NCI-H226 (cell line): ENCODE results near the gene SSPN.

Source experiments
- DNase-seq: peaks from one replicate; pipeline ENCODE4 v3.0.0-alpha.2; 2015

The SSPN gene

DNA sequence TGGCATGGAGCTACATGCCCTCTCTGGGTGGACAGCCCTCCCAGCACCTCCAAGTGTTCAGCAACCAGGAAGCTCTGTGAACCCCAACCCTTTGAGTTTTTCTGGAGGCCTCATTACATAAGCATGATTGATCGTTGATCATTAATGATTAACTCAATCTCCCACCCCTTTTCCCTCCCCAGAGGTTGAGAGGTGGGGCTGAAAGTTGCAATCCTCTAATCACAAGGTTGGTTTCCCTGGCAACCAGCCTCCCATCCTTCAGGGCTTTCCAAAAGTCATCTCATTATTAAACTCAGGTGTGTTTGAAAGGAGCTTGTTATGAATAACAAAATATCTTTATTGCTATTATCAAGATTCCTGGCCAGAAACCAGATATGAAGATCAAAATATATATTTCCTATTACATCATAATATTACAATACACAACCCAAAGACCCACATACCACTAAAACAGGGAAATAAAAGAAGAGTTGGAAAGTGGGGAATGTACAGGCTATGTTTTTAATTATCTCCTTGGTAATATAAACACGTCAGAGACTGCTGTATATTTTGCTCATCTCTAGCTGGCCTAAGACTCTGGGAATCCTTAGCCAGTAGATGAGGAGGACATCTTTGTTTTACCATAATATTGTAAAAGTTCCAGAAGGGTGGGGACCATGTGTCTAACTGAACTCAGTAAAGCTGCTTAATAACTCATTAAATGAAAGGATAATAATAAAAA, 73.6 kb downstream of the SSPN start:
- no peak for DNase-seq

DNA sequence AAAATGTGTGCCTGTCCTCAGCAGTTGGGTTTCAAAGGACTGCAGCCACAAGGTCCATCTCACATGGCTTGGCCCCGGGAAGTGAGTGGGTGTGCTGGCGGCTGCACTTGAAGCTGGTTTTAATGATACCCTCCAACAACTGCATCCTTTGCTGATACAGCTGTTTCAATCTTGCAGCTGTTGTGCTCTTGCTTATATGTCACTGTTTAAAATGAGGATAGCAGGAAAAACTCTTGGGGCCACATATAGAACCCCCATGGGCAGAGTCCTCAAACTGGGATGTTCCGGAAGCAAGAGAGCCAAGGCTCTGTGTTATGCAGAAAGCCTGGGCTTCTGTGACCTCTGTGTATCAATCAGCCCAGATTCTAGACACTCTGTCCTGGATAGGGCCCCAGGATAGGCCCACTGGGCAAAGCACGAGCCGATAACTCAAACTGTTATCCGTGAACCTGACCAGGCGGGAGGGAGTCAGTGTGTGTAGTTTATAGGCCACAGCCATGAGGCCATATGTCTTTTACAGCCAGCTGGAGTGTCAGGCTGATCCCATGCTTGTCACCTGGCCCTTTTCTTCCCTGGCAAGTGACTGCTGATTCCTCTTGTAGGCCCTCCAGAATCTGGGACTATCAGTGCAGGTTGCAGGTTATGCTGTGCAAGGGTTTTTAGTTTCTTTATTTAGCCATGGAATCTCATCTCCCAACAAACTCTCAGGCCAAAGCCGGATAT, 74.3 kb downstream of the SSPN start:
- no peak for DNase-seq

DNA sequence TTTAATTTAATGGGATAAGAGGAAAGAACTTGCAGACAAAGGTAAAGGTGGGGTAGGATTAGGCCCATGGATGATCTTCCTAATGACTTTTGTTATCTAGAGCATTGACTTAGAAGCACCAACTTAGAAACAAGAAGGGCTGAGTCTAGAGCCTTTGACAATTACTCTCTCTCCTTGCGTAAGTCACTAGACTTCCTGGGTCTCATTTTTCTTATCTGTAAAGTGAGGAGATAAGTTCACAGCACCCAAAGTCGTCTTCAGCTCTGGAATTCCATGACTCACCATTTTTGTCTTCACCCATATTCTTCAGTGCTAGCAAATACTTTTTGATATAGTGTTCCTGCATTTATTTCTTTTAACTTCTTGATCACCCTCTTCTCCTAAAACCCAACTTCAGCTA, 75.7 kb downstream of the SSPN start:
- peak; percentile 85 for DNase-seq

DNA sequence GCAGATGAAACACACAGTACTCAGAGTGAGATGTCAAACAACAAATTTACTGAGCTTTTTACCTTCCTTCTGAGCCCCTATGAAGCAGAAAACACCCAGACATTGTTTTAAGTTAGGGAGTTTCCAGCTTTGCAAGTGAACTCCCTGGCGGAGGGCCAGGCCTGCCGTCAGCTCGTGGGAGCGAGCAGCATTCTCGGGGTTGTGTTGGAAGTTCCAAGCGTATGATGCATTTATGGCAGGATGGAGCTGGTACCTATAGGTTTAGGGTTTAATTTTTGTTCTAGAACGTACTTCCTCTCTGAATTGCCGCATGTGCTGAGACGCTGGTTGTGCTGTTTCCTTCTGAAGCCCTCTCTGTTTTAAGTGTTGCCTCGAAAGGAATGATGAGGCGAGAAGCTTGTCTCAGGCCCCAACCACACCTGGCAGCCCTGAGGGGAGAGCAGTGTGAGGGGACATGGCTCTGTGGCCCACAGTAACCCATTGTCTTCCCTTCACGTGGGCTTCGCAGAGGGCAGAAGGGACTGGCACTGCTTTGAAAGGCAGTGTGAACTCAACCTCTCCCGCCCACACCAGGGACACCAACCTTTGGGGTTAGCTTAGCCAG, 76.6 kb downstream of the SSPN start:
- peak; percentile 96 for DNase-seq

GRCh38 chr12:26272851-26273250, 77.5 kb downstream of the SSPN start:
- no peak for DNase-seq

DNA sequence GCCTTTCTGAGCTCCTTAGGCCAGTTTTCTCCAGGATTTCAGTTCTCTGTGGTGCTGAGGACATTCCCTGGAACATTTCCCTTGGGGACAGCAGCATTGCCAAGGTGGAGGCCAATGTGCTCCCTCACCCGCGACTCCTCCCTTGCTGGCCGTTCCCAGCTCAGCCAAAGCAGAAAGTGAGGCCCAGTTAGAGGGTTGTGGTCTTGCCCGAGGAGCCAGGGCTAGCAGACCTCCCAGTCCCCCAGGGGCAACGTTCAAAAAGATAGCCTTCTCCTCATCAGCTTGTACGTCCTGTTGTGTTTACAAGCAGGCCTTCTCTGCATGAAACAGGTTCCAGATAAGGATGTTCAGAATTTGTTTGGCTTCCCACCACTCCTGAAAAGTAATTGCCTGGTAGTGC, 78.4 kb downstream of the SSPN start:
- no peak for DNase-seq

DNA sequence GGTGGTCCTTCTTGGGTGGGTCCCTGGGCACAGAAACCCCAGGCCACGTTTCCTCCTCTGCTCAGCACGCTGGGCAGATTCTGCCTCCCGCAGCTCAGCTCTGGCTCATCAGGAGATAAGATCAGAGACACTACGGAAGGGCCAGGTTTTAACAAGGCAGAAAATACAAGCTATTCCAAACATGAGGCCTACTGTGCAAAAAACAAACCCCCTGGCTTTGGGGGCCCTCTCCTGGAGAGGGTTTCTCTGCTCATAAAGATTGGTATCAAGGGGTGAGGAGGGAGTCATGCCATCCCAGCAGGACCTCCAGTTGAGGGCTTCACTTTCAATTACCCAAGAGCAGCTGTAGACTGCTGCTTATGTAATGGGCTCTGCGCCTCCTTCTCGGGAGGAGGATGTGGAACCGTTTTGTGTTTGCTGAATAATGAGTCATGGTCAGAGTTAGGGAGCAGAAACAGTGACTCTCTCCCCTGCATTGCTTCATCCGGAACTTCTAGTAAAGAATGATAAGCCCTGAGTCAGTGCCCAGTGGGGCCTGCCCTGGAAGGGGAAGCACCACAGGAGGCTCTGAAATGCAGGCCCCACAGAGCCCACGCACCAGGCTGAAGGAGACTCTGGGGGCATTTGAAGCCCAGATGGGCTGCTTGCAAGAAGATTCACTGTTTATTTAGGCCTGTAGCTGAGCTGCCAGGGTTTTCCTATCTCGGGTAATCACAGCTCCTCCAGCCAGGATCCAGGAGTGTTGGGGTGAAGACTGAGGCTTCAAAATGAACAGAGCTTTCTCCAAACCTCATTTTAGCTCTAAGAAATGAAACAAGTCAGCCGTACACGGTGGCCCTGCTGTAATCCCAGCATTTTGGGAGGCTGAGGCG, 79.3 kb downstream of the SSPN start:
- DNase-seq = peak; percentile 100

DNA sequence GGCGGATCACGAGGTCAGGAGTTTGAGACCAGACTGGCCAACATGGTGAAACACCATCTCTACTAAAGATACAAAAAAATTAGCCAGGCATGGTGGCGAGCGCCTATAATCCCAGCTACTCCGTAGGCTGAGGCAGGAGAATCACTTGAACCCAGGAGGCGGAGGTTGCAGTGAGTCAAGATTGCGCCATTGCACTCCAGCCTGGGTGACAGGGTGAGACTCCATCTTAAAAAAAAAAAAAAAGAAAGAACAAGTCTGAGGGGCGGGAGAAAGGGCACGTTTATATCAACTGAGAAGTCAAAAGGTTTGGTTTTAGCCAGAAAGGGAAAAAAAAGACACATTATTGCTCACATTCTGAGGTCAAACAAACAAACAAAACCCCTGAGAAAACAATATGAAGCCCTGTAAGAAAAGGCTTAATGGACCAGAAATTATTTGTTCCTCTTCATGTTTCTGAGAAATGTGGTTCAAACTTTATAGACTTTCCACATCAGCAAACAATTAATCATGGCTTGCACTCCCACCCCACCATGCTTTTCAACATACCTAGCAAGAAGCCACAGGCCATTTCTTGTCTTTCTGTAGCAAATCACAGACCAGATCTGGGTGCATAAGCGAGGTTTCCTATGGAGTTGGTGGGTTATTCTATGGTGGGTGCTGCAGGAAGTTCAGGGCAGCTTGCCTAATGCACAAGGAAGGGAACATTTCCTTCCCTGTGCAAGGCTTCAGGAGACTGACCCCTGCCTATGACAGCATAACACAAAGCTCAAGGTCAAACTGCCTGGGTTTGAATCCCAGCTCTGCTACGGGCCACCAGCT, 80.1 kb downstream of the SSPN start:
- DNase-seq = no peak

- no peak for DNase-seq
These were observed 81.3 kb downstream of the SSPN start for GRCh38 chr12:26276709-26277108.

DNA sequence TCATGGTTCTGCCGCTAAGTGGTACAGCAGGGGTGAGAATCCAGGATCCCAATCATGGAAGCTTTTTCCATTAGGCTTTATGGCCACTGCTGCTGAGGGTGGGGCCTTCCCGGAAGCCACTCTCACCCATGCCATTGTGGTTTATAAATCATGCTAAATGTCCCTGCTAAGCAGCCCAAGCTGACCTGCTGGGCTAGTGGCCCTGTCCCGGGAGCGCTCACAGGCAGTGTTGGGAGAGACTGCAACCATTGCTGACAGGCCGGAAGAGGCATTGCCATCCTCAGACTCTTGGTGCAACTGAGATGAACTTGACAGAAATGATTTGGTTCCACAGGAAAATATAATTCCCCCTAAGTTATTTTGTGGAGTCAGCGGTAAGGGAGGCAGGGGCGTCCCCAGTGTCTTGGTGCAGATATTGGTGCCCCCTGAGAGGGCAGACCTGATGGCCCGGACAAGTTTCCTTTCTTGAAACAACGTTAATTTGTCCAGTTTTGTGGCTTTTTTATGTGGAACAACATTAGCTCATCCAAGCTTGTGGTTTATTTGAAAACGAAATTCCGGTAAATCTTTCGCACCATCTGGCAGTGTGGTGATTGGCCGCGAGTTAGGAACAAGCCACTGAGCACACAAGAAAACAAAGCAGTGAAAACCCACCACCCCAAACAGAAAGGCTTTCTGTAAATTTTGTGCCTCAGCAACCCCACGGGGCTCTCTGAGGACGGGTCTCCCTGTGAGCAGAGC, 82.3 kb downstream of the SSPN start:
- DNase-seq = no peak

GRCh38 chr12:26278266-26278665, 82.9 kb downstream of the SSPN start:
- DNase-seq = no peak

DNA sequence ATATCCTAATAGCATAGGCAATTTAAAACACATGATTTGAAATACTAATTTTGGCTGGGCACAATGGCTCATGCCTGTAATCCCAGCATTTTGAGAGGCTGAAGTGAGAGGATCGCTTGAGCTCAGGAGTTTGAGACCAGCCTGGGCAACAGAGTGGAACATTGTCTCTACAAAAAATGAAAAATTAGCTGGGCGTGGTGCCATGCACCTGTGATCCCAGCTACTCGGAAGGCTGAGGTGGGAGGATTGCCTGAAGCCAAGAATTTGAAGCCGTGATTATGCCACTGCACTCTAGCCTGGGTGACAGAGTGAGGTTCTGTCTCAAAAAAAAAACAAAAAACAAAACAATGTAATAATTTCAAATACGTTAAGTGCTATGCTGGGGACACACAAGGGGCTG, 83.3 kb downstream of the SSPN start:
- no peak for DNase-seq

- DNase-seq = no peak
These were observed 83.7 kb downstream of the SSPN start for GRCh38 chr12:26279091-26279490.

- DNase-seq = no peak
These were observed 84.5 kb downstream of the SSPN start for GRCh38 chr12:26279908-26280307.

DNA sequence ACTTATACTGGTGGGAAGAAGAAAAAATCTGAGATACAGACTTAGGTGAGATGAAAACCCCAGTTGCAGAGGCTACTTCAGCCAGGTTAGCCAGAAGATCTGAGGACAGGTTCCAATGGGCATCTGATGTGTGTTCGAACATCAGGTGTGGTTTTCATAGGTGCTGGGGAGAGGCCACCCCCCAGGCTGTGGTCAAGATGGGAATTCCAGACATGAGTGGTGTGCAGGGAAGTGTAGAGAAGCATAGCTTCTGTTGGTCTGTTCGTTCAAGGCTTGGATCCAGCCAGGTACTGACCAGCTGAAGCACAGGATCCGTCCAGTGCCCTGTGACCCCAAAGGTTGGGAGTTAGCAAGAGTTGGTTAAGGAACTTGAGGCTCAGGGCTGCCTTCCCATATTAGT, 85.5 kb downstream of the SSPN start:
- DNase-seq = no peak

- DNase-seq = no peak
These were observed 85.9 kb downstream of the SSPN start for GRCh38 chr12:26281320-26281719.

GRCh38 chr12:26282339-26282940, 87.1 kb downstream of the SSPN start:
- no peak for DNase-seq

DNA sequence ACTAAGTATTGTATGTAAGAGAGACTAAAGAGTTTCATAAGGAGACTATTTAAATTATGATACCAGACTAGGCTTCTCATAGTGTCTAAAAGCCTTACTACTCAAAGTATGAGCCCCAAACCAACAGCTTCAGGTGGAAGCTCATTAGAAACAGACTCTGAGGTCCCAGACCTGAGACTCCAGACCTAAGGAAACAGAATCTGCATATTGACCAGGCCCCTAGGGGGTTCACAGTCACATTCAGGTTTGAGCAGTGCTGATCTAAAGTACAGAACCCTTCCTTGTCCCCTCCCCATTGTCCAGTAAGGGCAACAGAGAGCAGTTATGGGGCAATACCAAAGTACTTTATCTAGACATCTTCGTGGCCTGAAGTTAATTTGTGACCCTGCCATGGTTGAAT, 87.7 kb downstream of the SSPN start:
- DNase-seq = no peak

DNA sequence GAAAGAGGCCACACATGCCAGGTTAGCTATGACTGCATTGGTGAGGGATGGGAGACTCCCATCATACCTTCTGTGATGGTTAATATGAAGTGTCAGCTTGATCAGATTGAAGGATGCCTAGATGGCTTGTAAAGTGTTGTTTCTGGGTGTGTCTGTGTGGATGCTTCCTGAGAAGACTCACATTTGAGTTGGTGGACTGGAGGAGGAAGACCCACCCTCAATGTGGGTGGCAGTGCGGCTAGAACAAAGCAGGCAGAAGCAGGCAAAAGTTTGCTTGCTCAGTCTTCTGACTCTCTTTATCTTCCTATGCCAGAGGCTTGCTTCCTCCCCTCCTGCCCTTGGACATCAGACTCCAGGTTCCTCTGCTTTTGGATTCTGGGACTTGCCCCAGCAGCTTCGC, 88.2 kb downstream of the SSPN start:
- no peak for DNase-seq

DNA sequence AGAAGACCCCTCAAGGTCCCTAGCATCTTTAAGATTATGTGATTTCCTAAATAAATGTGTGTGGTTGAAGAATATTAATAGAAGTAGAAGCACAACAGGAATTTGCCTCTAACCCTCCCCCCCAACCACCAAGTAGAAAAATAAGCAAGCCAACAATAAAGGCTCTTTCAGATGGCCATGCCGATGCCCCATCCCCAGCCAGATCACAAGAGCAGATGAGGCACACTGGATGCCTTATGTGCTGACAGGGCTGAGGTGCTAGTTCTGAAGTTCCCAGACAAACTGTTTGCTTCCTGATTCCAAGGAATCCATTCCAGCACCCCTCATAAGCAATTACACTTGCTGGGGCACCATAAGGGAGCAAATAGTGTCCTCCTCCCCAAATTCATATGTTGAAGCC, 90.0 kb downstream of the SSPN start:
- DNase-seq = no peak

- DNase-seq = no peak
These were observed 90.8 kb downstream of the SSPN start for GRCh38 chr12:26286186-26286585.
